RWPE2 (cell line): ENCODE data around the gene TNNT1.
A peak's percentile ranks its signal among the peaks of the same experiment; 100 is the strongest.

Experiments used
- ATAC-seq: fragments of 200-7000 bp; cut with Tn5 transposase; 3 replicates; pipeline ENCODE4 v1.9.1; 2021; ENCODE audit warnings: low read depth
- DNase-seq: peaks from one replicate; pipeline ENCODE4 v3.0.0-alpha.2; 2020; ENCODE audit warnings: low spot score
- H3K27ac ChIP-seq: fragments of 450-650 bp; 2 replicates; pipeline ENCODE4 v1.5.1; 2017; ENCODE audit warnings: mild to moderate bottlenecking; ENCODE audit not compliant: poor library complexity, severe bottlenecking
- H3K27me3 ChIP-seq: fragments of 250-450 bp; sonication (Bioruptor Pico); 2 replicates; pipeline ENCODE4 v1.5.1; 2021; ENCODE audit warnings: mild to moderate bottlenecking, moderate library complexity; ENCODE audit not compliant: insufficient read depth, poor library complexity, severe bottlenecking
- H3K36me3 ChIP-seq: fragments of 250-450 bp; sonication (Bioruptor Pico); 2 replicates; pipeline ENCODE4 v1.5.1; 2020; ENCODE audit warnings: low read depth, mild to moderate bottlenecking, moderate library complexity
- H3K4me1 ChIP-seq: fragments of 250-450 bp; sonication (Bioruptor Pico); 2 replicates; pipeline ENCODE4 v1.5.1; 2021; ENCODE audit warnings: mild to moderate bottlenecking, moderate library complexity; ENCODE audit not compliant: insufficient read depth, poor library complexity, severe bottlenecking
- H3K4me3 ChIP-seq: fragments of 250-450 bp; sonication (Bioruptor Pico); 2 replicates; pipeline ENCODE4 v1.5.1; 2021; ENCODE audit warnings: mild to moderate bottlenecking, moderate library complexity; ENCODE audit not compliant: severe bottlenecking
- H3K9me3 ChIP-seq: fragments of 250-450 bp; sonication (Bioruptor Pico); 2 replicates; pipeline ENCODE4 v1.5.1; 2021; ENCODE audit warnings: mild to moderate bottlenecking, moderate library complexity; ENCODE audit not compliant: severe bottlenecking
- TF ChIP-seq, protein P1 (sequence below): fragments of 450-650 bp; IDR thresholded peaks from one replicate; pipeline ENCODE4 v1.5.1; 2017; ENCODE audit warnings: mild to moderate bottlenecking, moderate library complexity; ENCODE audit not compliant: poor library complexity, severe bottlenecking

TNNT1 gene

DNA sequence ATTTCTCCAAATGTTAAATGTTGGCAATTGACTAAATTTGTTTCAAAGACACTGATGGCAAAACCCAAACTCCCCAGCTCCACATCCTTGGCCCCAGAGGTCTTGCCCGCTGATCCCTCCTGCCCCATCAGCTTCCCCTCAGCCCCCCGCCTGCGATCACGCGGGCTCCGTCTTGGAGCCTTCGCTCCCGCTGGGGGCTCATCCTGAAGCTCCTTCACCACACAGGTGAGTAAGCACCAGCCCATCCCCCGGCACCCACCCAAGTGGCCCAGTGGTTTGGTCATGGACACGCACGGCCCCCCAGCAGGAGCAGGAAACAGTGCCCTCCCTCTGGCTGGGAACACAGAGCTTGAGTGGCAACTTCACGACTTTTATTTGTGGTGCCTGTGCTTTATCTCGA, 58.4 kb downstream of the TNNT1 start:
- Histone ChIP-seq H3K4me1 (no peaks in the 10 kb centered on the region), H3K36me3 (peaks cover 20% of the 10 kb centered on the region), H3K27me3 (no peaks in the 10 kb centered on the region), H3K27ac (no peak overlapping the region), H3K9me3 (no peaks in the 10 kb centered on the region), H3K4me3 (no peak overlapping the region)
- DNase-seq (peak; percentile 68), ATAC-seq (no peak)
- TF ChIP-seq, protein P1, sequence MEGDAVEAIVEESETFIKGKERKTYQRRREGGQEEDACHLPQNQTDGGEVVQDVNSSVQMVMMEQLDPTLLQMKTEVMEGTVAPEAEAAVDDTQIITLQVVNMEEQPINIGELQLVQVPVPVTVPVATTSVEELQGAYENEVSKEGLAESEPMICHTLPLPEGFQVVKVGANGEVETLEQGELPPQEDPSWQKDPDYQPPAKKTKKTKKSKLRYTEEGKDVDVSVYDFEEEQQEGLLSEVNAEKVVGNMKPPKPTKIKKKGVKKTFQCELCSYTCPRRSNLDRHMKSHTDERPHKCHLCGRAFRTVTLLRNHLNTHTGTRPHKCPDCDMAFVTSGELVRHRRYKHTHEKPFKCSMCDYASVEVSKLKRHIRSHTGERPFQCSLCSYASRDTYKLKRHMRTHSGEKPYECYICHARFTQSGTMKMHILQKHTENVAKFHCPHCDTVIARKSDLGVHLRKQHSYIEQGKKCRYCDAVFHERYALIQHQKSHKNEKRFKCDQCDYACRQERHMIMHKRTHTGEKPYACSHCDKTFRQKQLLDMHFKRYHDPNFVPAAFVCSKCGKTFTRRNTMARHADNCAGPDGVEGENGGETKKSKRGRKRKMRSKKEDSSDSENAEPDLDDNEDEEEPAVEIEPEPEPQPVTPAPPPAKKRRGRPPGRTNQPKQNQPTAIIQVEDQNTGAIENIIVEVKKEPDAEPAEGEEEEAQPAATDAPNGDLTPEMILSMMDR: no peak

- H3K36me3 ChIP-seq: peaks cover 13% of the 10 kb centered on the region
- H3K4me3 ChIP-seq: no peak overlapping the region
- H3K27me3 ChIP-seq: no peaks in the 10 kb centered on the region
- DNase-seq: peak; percentile 23
- no peak overlapping the region for H3K27ac ChIP-seq
- TF ChIP-seq, protein P1: no peak
- H3K9me3 ChIP-seq: no peaks in the 10 kb centered on the region
- no peaks in the 10 kb centered on the region for H3K4me1 ChIP-seq
- ATAC-seq: no peak
These were observed 59.6 kb downstream of the TNNT1 start for GRCh38 chr19:55089342-55089944.

GRCh38 chr19:55088543-55089341, 60.3 kb downstream of the TNNT1 start:
- Histone ChIP-seq H3K4me3 (no peak overlapping the region), H3K4me1 (no peaks in the 10 kb centered on the region), H3K36me3 (peaks cover 11% of the 10 kb centered on the region), H3K9me3 (no peaks in the 10 kb centered on the region), H3K27ac (no peak overlapping the region), H3K27me3 (no peaks in the 10 kb centered on the region)
- TF ChIP-seq, protein P1: peak; percentile 81
- DNase-seq: peak; percentile 61
- peak; percentile 36; the same call in 2 of the 3 replicates for ATAC-seq

GRCh38 chr19:55088021-55088451, 61.0 kb downstream of the TNNT1 start:
- Histone ChIP-seq H3K4me3 (no peak overlapping the region), H3K4me1 (no peaks in the 10 kb centered on the region), H3K27me3 (no peaks in the 10 kb centered on the region), H3K9me3 (no peaks in the 10 kb centered on the region), H3K27ac (no peak overlapping the region), H3K36me3 (peaks cover 11% of the 10 kb centered on the region)
- DNase-seq (peak; percentile 42), ATAC-seq (no peak)
- TF ChIP-seq, protein P1: no peak

- peak; percentile 41 for DNase-seq
- TF ChIP-seq, protein P1: no peak
- H3K4me3 ChIP-seq: no peak overlapping the region
These were observed 61.5 kb downstream of the TNNT1 start for GRCh38 chr19:55087542-55087901.

More at GRCh38 chr19:55087542-55087901, 61.5 kb downstream of the TNNT1 start:
- Histone ChIP-seq H3K27me3 (no peaks in the 10 kb centered on the region), H3K36me3 (peaks cover 11% of the 10 kb centered on the region), H3K9me3 (no peaks in the 10 kb centered on the region), H3K4me1 (no peaks in the 10 kb centered on the region), H3K27ac (no peak overlapping the region)
- no peak for ATAC-seq
